OCI-LY1 (cell line): ENCODE results near the gene CORO2B.

Experiments
- EZH2 ChIP-seq: fragments of 200-600 bp; sonication (generic), shearing (Covaris generic); IDR thresholded peaks from 2 replicates; pipeline ENCODE4 v1.8.0; 2017; ENCODE audit warnings: borderline replicate concordance, mixed run types, mild to moderate bottlenecking, antibody characterized with exemption, low read length, moderate library complexity, mixed read lengths
- TF ChIP-seq, protein P1 (sequence below): fragments of 200-600 bp; sonication (generic), shearing (Covaris generic); IDR thresholded peaks from 2 replicates; pipeline ENCODE4 v1.5.1; 2017; ENCODE audit warnings: mild to moderate bottlenecking, antibody characterized with exemption, low read length, moderate library complexity, mixed read lengths

DNA sequence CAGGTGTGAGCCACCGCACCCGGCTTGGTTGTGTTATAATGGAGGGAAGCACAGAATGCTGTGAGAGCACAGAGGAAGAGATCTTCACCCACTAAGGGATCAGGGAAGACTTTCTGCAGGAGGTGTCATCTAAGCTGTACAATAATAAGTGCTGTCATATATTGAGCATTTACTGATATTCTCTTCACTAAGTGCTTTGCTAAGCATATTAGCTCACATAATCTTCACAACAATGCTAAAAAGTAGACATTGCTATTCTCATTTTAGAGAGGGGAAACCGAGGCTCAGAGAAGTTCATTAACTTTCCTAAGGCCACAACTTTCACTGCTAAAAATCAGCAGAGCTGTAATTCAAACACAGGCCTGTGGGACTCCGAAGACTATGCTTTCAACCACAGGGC lies 115.3 kb downstream of the CORO2B start:
- TF ChIP-seq, protein P1, sequence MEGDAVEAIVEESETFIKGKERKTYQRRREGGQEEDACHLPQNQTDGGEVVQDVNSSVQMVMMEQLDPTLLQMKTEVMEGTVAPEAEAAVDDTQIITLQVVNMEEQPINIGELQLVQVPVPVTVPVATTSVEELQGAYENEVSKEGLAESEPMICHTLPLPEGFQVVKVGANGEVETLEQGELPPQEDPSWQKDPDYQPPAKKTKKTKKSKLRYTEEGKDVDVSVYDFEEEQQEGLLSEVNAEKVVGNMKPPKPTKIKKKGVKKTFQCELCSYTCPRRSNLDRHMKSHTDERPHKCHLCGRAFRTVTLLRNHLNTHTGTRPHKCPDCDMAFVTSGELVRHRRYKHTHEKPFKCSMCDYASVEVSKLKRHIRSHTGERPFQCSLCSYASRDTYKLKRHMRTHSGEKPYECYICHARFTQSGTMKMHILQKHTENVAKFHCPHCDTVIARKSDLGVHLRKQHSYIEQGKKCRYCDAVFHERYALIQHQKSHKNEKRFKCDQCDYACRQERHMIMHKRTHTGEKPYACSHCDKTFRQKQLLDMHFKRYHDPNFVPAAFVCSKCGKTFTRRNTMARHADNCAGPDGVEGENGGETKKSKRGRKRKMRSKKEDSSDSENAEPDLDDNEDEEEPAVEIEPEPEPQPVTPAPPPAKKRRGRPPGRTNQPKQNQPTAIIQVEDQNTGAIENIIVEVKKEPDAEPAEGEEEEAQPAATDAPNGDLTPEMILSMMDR = no peak
- TF ChIP-seq EZH2 = no peak
